ENCODE measurements around the gene PAPPA2. TPM values are rescaled to one million over a fixed set of nuclear protein-coding genes. Genes with fewer than 3 reads are reported as not detected.

Gene PAPPA2
- polyA plus RNA-seq, 1 experiment = 0.97 TPM

- no peak for TF ChIP-seq CTCF (IDR thresholded peaks at IDR 0.05; ENCODE audit: insufficient read depth, low read depth, low read length)
- no peak for DNase-seq (ENCODE audit: low read depth)
- Histone ChIP-seq H3K4me3 (ENCODE audit: low read depth, low read length) (no peak overlapping the region), H3K36me3 (ENCODE audit: control insufficient read depth, insufficient read depth, low read length) (no peaks in the 10 kb centered on the region), H3K27me3 (ENCODE audit: control insufficient read depth, insufficient read depth, low read length) (no peaks in the 10 kb centered on the region)
- CTCF ChIA-PET = no interaction called here
- POLR2A ChIA-PET = no interaction called here
Measured at GRCh38 chr1:176741181-176741580, 278.2 kb downstream of the PAPPA2 start.

- CTCF ChIA-PET = interaction anchor here (0.6 to 0.7 kb wide), 2 partner anchors 57 to 333 kb away, joined by 3 to 4 read pairs; no protein-coding TSS in a partner anchor
- no peaks in the 10 kb centered on the region for H3K36me3 ChIP-seq (ENCODE audit: control insufficient read depth, insufficient read depth, low read length)
- no peak for DNase-seq (ENCODE audit: low read depth)
- no peaks in the 10 kb centered on the region for H3K27me3 ChIP-seq (ENCODE audit: control insufficient read depth, insufficient read depth, low read length)
- H3K4me3 ChIP-seq (ENCODE audit: low read depth, low read length) = no peak overlapping the region
- no peak for TF ChIP-seq CTCF (IDR thresholded peaks at IDR 0.05; ENCODE audit: insufficient read depth, low read depth, low read length)
- POLR2A ChIA-PET = no interaction called here
Measured at GRCh38 chr1:176742322-176742721, 279.3 kb downstream of the PAPPA2 start.

GRCh38 chr1:176744142-176744541 is 281.2 kb downstream of the PAPPA2 start:
- TF ChIP-seq CTCF (IDR thresholded peaks at IDR 0.05; ENCODE audit: insufficient read depth, low read depth, low read length) = no peak
- Histone ChIP-seq H3K4me3 (ENCODE audit: low read depth, low read length) (no peak overlapping the region), H3K36me3 (ENCODE audit: control insufficient read depth, insufficient read depth, low read length) (no peaks in the 10 kb centered on the region), H3K27me3 (ENCODE audit: control insufficient read depth, insufficient read depth, low read length) (no peaks in the 10 kb centered on the region)
- ChIA-PET POLR2A (no interaction called here), CTCF (no interaction called here)
- no peak for DNase-seq (ENCODE audit: low read depth)

- Histone ChIP-seq H3K36me3 (ENCODE audit: control insufficient read depth, insufficient read depth, low read length) (no peaks in the 10 kb centered on the region), H3K4me3 (ENCODE audit: low read depth, low read length) (no peak overlapping the region), H3K27me3 (ENCODE audit: control insufficient read depth, insufficient read depth, low read length) (no peaks in the 10 kb centered on the region)
- no peak for DNase-seq (ENCODE audit: low read depth)
- POLR2A ChIA-PET = no interaction called here
- CTCF ChIA-PET = interaction anchor here (0.9 to 3.9 kb wide), 3 partner anchors 9 to 185 kb away, joined by 3 to 18 read pairs (median 4); no protein-coding TSS in a partner anchor
- peak; percentile 18; the same call in 1 of the 2 replicates for TF ChIP-seq CTCF (IDR thresholded peaks at IDR 0.05; ENCODE audit: insufficient read depth, low read depth, low read length)
Measured at GRCh38 chr1:176745945-176746344, 283.0 kb downstream of the PAPPA2 start.

GRCh38 chr1:176752505-176752904 is 289.5 kb downstream of the PAPPA2 start:
- H3K4me3 ChIP-seq (ENCODE audit: low read depth, low read length) = no peak overlapping the region
- TF ChIP-seq CTCF (IDR thresholded peaks at IDR 0.05; ENCODE audit: insufficient read depth, low read depth, low read length) = no peak
- H3K27me3 ChIP-seq (ENCODE audit: control insufficient read depth, insufficient read depth, low read length) = no peaks in the 10 kb centered on the region
- H3K36me3 ChIP-seq (ENCODE audit: control insufficient read depth, insufficient read depth, low read length) = no peaks in the 10 kb centered on the region
- CTCF ChIA-PET = no interaction called here
- POLR2A ChIA-PET = no interaction called here
- no peak for DNase-seq (ENCODE audit: low read depth)

All from BJ (cell line).